ENCODE results near the gene OR2T1. TPM values are rescaled to one million over a fixed set of nuclear protein-coding genes. Genes with fewer than 3 reads are reported as not detected.

The OR2T1 gene
- total RNA-seq, 2 donors from 2014 or later = not detected

Other genes starting within 250 kb of the OR2T1 start
- not detected for gene OR2M2, start 228.2 kb upstream of the OR2T1 start, total RNA-seq
- not detected for gene OR2M3, start 205.8 kb upstream of the OR2T1 start, total RNA-seq
- not detected for gene OR2M4, start 171.6 kb upstream of the OR2T1 start, total RNA-seq
- gene OR2T33, start 125.1 kb upstream of the OR2T1 start, total RNA-seq = not detected
- not detected for gene OR2T12, start 99.6 kb upstream of the OR2T1 start, total RNA-seq
- gene OR2M7, start 78.5 kb upstream of the OR2T1 start, total RNA-seq = not detected
- not detected for gene OR14C36, start 54.3 kb upstream of the OR2T1 start, total RNA-seq
- gene OR2T4, start 41.4 kb upstream of the OR2T1 start, total RNA-seq = not detected
- gene OR2T6, start 27.3 kb upstream of the OR2T1 start, total RNA-seq = not detected
- not detected for gene OR2T2, start 42.6 kb downstream of the OR2T1 start, total RNA-seq
- gene OR2T3, start 70.3 kb downstream of the OR2T1 start, total RNA-seq = not detected
- not detected for gene OR2T5, start 85.5 kb downstream of the OR2T1 start, total RNA-seq
- gene OR2G6, start 105.0 kb downstream of the OR2T1 start, total RNA-seq = not detected
- not detected for gene OR2T29, start 159.7 kb downstream of the OR2T1 start, total RNA-seq
- gene OR2T34, start 171.7 kb downstream of the OR2T1 start, total RNA-seq = not detected
- not detected for gene OR2T10, start 194.7 kb downstream of the OR2T1 start, total RNA-seq
- gene OR2T11, start 232.0 kb downstream of the OR2T1 start, total RNA-seq = not detected
- not detected for gene OR2T35, start 242.2 kb downstream of the OR2T1 start, total RNA-seq